H1 (cell line): ENCODE results near the gene GMEB2. TPM values are rescaled to one million over a fixed set of nuclear protein-coding genes. Genes with fewer than 3 reads are reported as not detected.

Experiments used
- CTCF ChIA-PET: fragments of 300-600 bp; sonication (Branson Sonifier 250); formaldehyde crosslinking; loops from one replicate; lab custom pipeline; 2021; ENCODE audit not compliant: partially characterized antibody; lab: Charles Lee
- POLR2A ChIA-PET: fragments of 300-600 bp; sonication (Branson Sonifier 250); formaldehyde crosslinking; loops from one replicate; lab custom pipeline; 2021; ENCODE audit warnings: inconsistent platforms; ENCODE audit not compliant: partially characterized antibody; lab: Charles Lee
- DNase-seq, 2 experiments: peaks; one replicate each; pipeline versions ENCODE4 v3.0.0 to v3.0.0-alpha.2; 2010 to 2022; ENCODE audit warnings: low spot score in 2 of 2, low read depth in 1 of 2, mixed read lengths in 1 of 2
- FAIRE-seq: peaks from 2 replicates; lab custom pipeline; 2011; peaks lifted over from hg19 to GRCh38; lab: Jason Lieb, UNC
- H2AFZ ChIP-seq: 2 replicates; pipeline ENCODE4 v1.8.1; 2012; ENCODE audit warnings: low read length, inconsistent platforms
- H2AK5ac ChIP-seq: 2 replicates; pipeline ENCODE4 v1.6.1; 2013; ENCODE audit warnings: low read depth, low read length
- H2BK120ac ChIP-seq: replicated peaks from 2 replicates; pipeline ENCODE3; 2013; ENCODE audit warnings: low read depth, low read length, inconsistent platforms
- H2BK12ac ChIP-seq: 2 replicates; pipeline ENCODE4 v1.6.1; 2013; ENCODE audit warnings: low read depth, low read length
- H2BK15ac ChIP-seq: 2 replicates; pipeline ENCODE4 v1.6.1; 2013; ENCODE audit warnings: low read length
- H2BK20ac ChIP-seq: 2 replicates; pipeline ENCODE4 v1.6.1; 2013; ENCODE audit warnings: low read length
- H2BK5ac ChIP-seq: 2 replicates; pipeline ENCODE4 v1.6.1; 2013; ENCODE audit warnings: low read depth, low read length
- H3K14ac ChIP-seq: 2 replicates; pipeline ENCODE4 v1.6.1; 2013; ENCODE audit warnings: inconsistent platforms; ENCODE audit not compliant: insufficient read length
- H3K18ac ChIP-seq: 2 replicates; pipeline ENCODE4 v1.6.1; 2013; ENCODE audit warnings: low read length; ENCODE audit errors: extremely low read depth
- H3K23ac ChIP-seq: 2 replicates; pipeline ENCODE4 v1.6.1; 2013; ENCODE audit warnings: inconsistent platforms; ENCODE audit not compliant: insufficient read length
- H3K23me2 ChIP-seq: 2 replicates; pipeline ENCODE4 v1.6.1; 2013; ENCODE audit warnings: low read depth, low read length
- H3K27ac ChIP-seq: 2 replicates; pipeline ENCODE4 v1.6.1; 2011; ENCODE audit warnings: low read depth, low read length, inconsistent platforms
- H3K27me3 ChIP-seq, 4 experiments: replicated peaks in 1 of 4; 1 replicate in 1 of 4; 2 replicates in 3 of 4; pipeline versions ENCODE4 v1.6.1 to v1.8.1; 2011 to 2013; ENCODE audit warnings: low read length in 3 of 4, mild to moderate bottlenecking in 3 of 4, inconsistent platforms in 2 of 4, mixed read lengths in 2 of 4, moderate library complexity in 1 of 4; ENCODE audit not compliant: control insufficient read depth in 3 of 4, insufficient read depth in 3 of 4; ENCODE audit errors: extremely low read depth in 1 of 4
- H3K36me3 ChIP-seq, 4 experiments: 2 replicates each; pipeline versions ENCODE4 v1.6.1 to v1.8.1; 2011 to 2013; ENCODE audit warnings: mild to moderate bottlenecking in 4 of 4, low read length in 3 of 4, moderate library complexity in 2 of 4, control low read depth in 1 of 4, inconsistent platforms in 1 of 4; ENCODE audit not compliant: insufficient read depth in 4 of 4, control insufficient read depth in 2 of 4
- H3K4ac ChIP-seq: replicated peaks from 2 replicates; pipeline ENCODE3; 2013; ENCODE audit warnings: low read length, low read depth, mixed read lengths, inconsistent platforms; ENCODE audit not compliant: insufficient read length
- H3K4me1 ChIP-seq, 4 experiments: replicated peaks in 1 of 4; 1 replicate in 1 of 4; 2 replicates in 3 of 4; pipeline versions ENCODE4 v1.6.1 to v1.8.1; 2011 to 2013; ENCODE audit warnings: low read length in 3 of 4, inconsistent platforms in 2 of 4, mixed read lengths in 1 of 4; ENCODE audit not compliant: insufficient read depth in 4 of 4, control insufficient read depth in 3 of 4
- H3K4me2 ChIP-seq, 2 experiments: 2 replicates each; pipeline versions ENCODE4 v1.6.1 to v1.8.1; 2011 to 2013; ENCODE audit warnings: low read depth in 2 of 2, low read length in 2 of 2, control low read depth in 1 of 2, inconsistent platforms in 1 of 2, mild to moderate bottlenecking in 1 of 2; ENCODE audit not compliant: insufficient read depth in 1 of 2
- H3K4me3 ChIP-seq, 4 experiments: fragments of 200-600, 300-600 bp in 1 of 4; sonication (generic), shearing (Covaris generic), sonication (Bioruptor Twin) in 1 of 4; 2 replicates each; pipeline versions ENCODE4 v1.5.1 to v1.8.1; 2011 to 2016; ENCODE audit warnings: low read length in 4 of 4, low read depth in 3 of 4, control low read depth in 2 of 4, inconsistent platforms in 2 of 4, mild to moderate bottlenecking in 2 of 4, mixed read lengths in 1 of 4, moderate library complexity in 1 of 4; ENCODE audit not compliant: insufficient read depth in 2 of 4; ENCODE audit errors: extremely low read depth in 1 of 4
- H3K56ac ChIP-seq: replicated peaks from 2 replicates; pipeline ENCODE3; 2013; ENCODE audit warnings: low read depth, mild to moderate bottlenecking, mixed read lengths, low read length, inconsistent platforms; ENCODE audit not compliant: insufficient read length
- H3K79me1 ChIP-seq: 2 replicates; pipeline ENCODE4 v1.6.1; 2013; ENCODE audit warnings: low read depth, low read length, control low read depth
- H3K79me2 ChIP-seq, 2 experiments: 2 replicates each; pipeline versions ENCODE4 v1.6.1 to v1.8.1; 2012 to 2013; ENCODE audit warnings: low read length in 2 of 2, mild to moderate bottlenecking in 2 of 2, inconsistent platforms in 1 of 2; ENCODE audit not compliant: insufficient read depth in 2 of 2, control insufficient read depth in 1 of 2
- H3K9ac ChIP-seq, 4 experiments: replicated peaks in 1 of 4; 1 replicate in 1 of 4; 2 replicates in 3 of 4; pipeline versions ENCODE4 v1.6.1 to v1.8.1; 2011 to 2013; ENCODE audit warnings: low read depth in 3 of 4, low read length in 3 of 4, control low read depth in 2 of 4, mild to moderate bottlenecking in 2 of 4, moderate library complexity in 2 of 4, inconsistent platforms in 1 of 4; ENCODE audit errors: extremely low read depth in 1 of 4
- H3K9me3 ChIP-seq, 2 experiments: 2 replicates each; pipeline versions ENCODE4 v1.6.1 to v1.8.1; 2012 to 2013; ENCODE audit warnings: mild to moderate bottlenecking in 2 of 2, moderate library complexity in 2 of 2, control low read depth in 1 of 2, inconsistent platforms in 1 of 2, low read depth in 1 of 2, low read length in 1 of 2, mixed read lengths in 1 of 2; ENCODE audit not compliant: insufficient read depth in 2 of 2
- H4K20me1 ChIP-seq, 2 experiments: replicated peaks in 1 of 2; 2 replicates each; pipeline versions ENCODE3 to v1.8.1; 2011 to 2013; ENCODE audit warnings: inconsistent platforms in 2 of 2, low read length in 2 of 2, mild to moderate bottlenecking in 1 of 2; ENCODE audit not compliant: insufficient read depth in 2 of 2, control insufficient read depth in 1 of 2
- H4K5ac ChIP-seq: 2 replicates; pipeline ENCODE4 v1.6.1; 2013; ENCODE audit warnings: low read length, low read depth, mixed read lengths, inconsistent platforms; ENCODE audit not compliant: insufficient read length
- H4K8ac ChIP-seq: 2 replicates; pipeline ENCODE4 v1.8.0; 2013; ENCODE audit warnings: mild to moderate bottlenecking, moderate library complexity, low read length, inconsistent platforms; ENCODE audit not compliant: insufficient read depth; ENCODE audit errors: extremely low read depth
- H4K91ac ChIP-seq: replicated peaks from 2 replicates; pipeline ENCODE3; 2013; ENCODE audit warnings: low read length, mixed read lengths, inconsistent platforms; ENCODE audit not compliant: insufficient read length
- ASH2L ChIP-seq: fragments of 200-600, 300-600 bp; sonication (generic); IDR thresholded peaks from one replicate; pipeline ENCODE4 v1.7.1; 2017; ENCODE audit warnings: low read length
- ATF3 ChIP-seq: IDR thresholded peaks from 2 replicates; pipeline ENCODE4 v1.6.1; 2011; ENCODE audit warnings: low read depth, mild to moderate bottlenecking, low read length; ENCODE audit not compliant: insufficient read depth
- BCL11A ChIP-seq, 2 experiments: IDR thresholded peaks; one replicate each; pipeline ENCODE4 v1.6.1; 2011; ENCODE audit warnings: low read depth in 2 of 2, low read length in 2 of 2, mild to moderate bottlenecking in 2 of 2
- GTF2F1 ChIP-seq: IDR thresholded peaks from 2 replicates; pipeline ENCODE4 v1.6.1; 2012; ENCODE audit warnings: low read depth, low read length, improper control_type of control experiment, borderline replicate concordance
- RBBP5 ChIP-seq: IDR thresholded peaks from 2 replicates; pipeline ENCODE4 v1.7.1; 2012; ENCODE audit warnings: low read depth, mild to moderate bottlenecking, inconsistent platforms, low read length, moderate library complexity, borderline replicate concordance
- SP1 ChIP-seq: IDR thresholded peaks from 2 replicates; pipeline ENCODE4 v1.6.1; 2011; ENCODE audit warnings: low read depth, low read length
- TCF12 ChIP-seq: IDR thresholded peaks from 2 replicates; pipeline ENCODE4 v1.6.1; 2011; ENCODE audit warnings: low read depth, mild to moderate bottlenecking, low read length
- WGBS, 2 experiments: shearing (Covaris generic) in 1 of 2; methylation state at CpG; one replicate each; pipeline versions ENCODE4 v1.1.6 to v1.1.7; 2013 to 2015; ENCODE audit warnings: low lambda C conversion rate in 2 of 2, mixed read lengths in 2 of 2, inconsistent platforms in 1 of 2, low coverage in 1 of 2, missing lambda C conversion rate in 1 of 2; ENCODE audit not compliant: insufficient replicate concordance in 2 of 2, insufficient coverage in 1 of 2, insufficient read length in 1 of 2; ENCODE audit errors: extremely low coverage in 1 of 2, missing lambda C conversion rate in 1 of 2; 5-methylcytosine and 5-hydroxymethylcytosine counted together
- polyA plus RNA-seq, 7 experiments: library from polyadenylated mRNA; depleted of rRNA in 3 of 7; stranded (reverse) in 5 of 7; unstranded in 2 of 7; fragments of >200 nt in 5 of 7; fragments of 200-250 nt in 2 of 7; gene quantifications; 1 replicate in 5 of 7; 2 replicates in 1 of 7; 4 replicates in 1 of 7; pipeline versions ENCODE4 v1.2.1 to v1.2.3, GENCODE V29; 2011 to 2013; ENCODE audit warnings: missing spikeins in 2 of 7, mixed read lengths in 2 of 7
- total RNA-seq: library from RNA; stranded (reverse); fragmentation: NEBNext Ultra II Directional; extraction: Animal tissue kit (Norgen Biotek cat#: 25700); gene quantifications from 2 replicates; pipeline ENCODE4 v1.2.1, GENCODE V29; 2021

Gene GMEB2
- total and polyA plus RNA-seq, 2 of the 8 experiments (the other 6 are each of a cell fraction or from before 2014, with no cell fraction given), result 12.9 to 14.2 TPM

GRCh38 chr20:63572071-63572787 is 54.7 kb downstream of the GMEB2 start:
- H3K23me2 ChIP-seq, result no peaks in the 10 kb centered on the region; the same call in 1 of the 2 replicates
- H3K14ac ChIP-seq, result no peak overlapping the region
- H3K4me3 ChIP-seq, result no peak overlapping the region
- no peaks in the 10 kb centered on the region for H3K36me3 ChIP-seq
- DNase-seq (no peak), FAIRE-seq (no peak)
- no peak overlapping the region for H3K18ac ChIP-seq
- H3K27ac ChIP-seq, result no peak overlapping the region
- H3K79me2 ChIP-seq, result no peaks in the 10 kb centered on the region
- H3K79me1 ChIP-seq, result no peaks in the 10 kb centered on the region
- H3K56ac ChIP-seq, result no peak overlapping the region
- H3K4me2 ChIP-seq, result no peak overlapping the region
- no peaks in the 10 kb centered on the region; a peak in 1 of 7 replicates for H3K27me3 ChIP-seq
- no peak overlapping the region for H3K23ac ChIP-seq
- H3K4ac ChIP-seq, result no peak overlapping the region
- TF ChIP-seq TCF12, result no peak
- no peak for TF ChIP-seq GTF2F1
- no peak for TF ChIP-seq BCL11A (IDR thresholded peaks at IDR 0.05; ENCODE audit: low read depth in 2 of 2, low read length in 2 of 2)
- TF ChIP-seq RBBP5, result no peak
- TF ChIP-seq ATF3, result no peak
- TF ChIP-seq ASH2L, result no peak
- TF ChIP-seq SP1, result no peak
- no peak overlapping the region for H4K8ac ChIP-seq
- CTCF ChIA-PET, result interaction anchor here (1.1 to 3.2 kb wide), 10 partner anchors 10 to 421 kb away, joined by 3 to 20 read pairs (median 4); partner anchors contain the start of gene PTK6
- no peak overlapping the region for H2AFZ ChIP-seq
- H2BK5ac ChIP-seq, result no peak overlapping the region
- H2AK5ac ChIP-seq, result no peak overlapping the region
- WGBS, 2 experiments, result 94% methylated on average over 35 of the region's 48 CpGs; no CpG with 5 or more reads in 1 of the 2 experiments
- no peaks in the 10 kb centered on the region for H3K9me3 ChIP-seq
- POLR2A ChIA-PET, result interaction anchor here (0.6 kb wide), 1 partner anchor 277 kb away, joined by 4 read pairs; no protein-coding TSS in a partner anchor
- no peak overlapping the region for H2BK20ac ChIP-seq
- peaks cover 0 to 6% (median 6%) of the 10 kb centered on the region in 4 experiments; a peak in 6 of 7 replicates for H3K4me1 ChIP-seq
- no peak overlapping the region for H2BK15ac ChIP-seq
- H2BK120ac ChIP-seq, result no peak overlapping the region
- H4K91ac ChIP-seq, result no peak overlapping the region
- peaks cover 0 to 3% of the 10 kb centered on the region in 2 experiments for H4K20me1 ChIP-seq
- no peak overlapping the region for H2BK12ac ChIP-seq
- H4K5ac ChIP-seq, result no peak overlapping the region
- no peak overlapping the region for H3K9ac ChIP-seq
